Measurements from ENCODE around the gene PEMT.

The PEMT gene

DNA sequence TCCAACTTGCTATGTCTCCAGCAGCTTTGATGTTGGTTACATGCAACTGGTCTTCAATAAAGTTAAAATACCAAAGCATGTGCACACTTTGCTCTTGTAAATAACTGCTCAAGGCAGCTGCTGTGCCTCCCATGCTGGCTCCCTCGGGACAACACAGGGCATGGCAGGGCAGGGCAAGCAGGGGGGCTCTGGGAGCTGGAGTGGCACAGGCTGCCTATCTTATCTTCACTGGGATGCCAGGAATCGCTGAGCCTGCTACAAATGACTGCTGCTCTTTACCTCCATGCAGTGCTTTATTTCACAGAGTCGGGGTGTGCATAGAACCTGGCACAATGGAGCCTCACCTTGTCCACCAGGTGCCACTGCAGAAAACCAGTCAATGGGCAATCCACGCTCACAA lies 21.8 kb downstream of the PEMT start:
- H3K27me3 ChIP-seq (ENCODE audit: control insufficient read depth in 1 of 2, insufficient read depth in 2 of 2, low read length in 2 of 2) = no peaks in the 10 kb centered on the region
- H3K9ac ChIP-seq (ENCODE audit: low read length in 2 of 2) = no peak overlapping the region
- peaks cover 34% of the 10 kb centered on the region for H3K4me1 ChIP-seq (ENCODE audit: control insufficient read depth, insufficient read depth, low read length)
- no peak overlapping the region for H3K27ac ChIP-seq (ENCODE audit: low read length)
- H3K9me3 ChIP-seq (ENCODE audit: control insufficient read depth in 2 of 2, low read length in 2 of 2) = no peaks in the 10 kb centered on the region
- H3K36me3 ChIP-seq (ENCODE audit: control insufficient read depth in 2 of 2, insufficient read depth in 2 of 2, low read length in 2 of 2) = no peaks in the 10 kb centered on the region
- H3K4me3 ChIP-seq (ENCODE audit: low read length in 2 of 2) = no peak overlapping the region

GRCh38 chr17:17568772-17569195 lies 22.7 kb downstream of the PEMT start:
- Histone ChIP-seq H3K9ac (ENCODE audit: low read length in 2 of 2) (no peak overlapping the region), H3K4me3 (ENCODE audit: low read length in 2 of 2) (no peak overlapping the region), H3K9me3 (ENCODE audit: control insufficient read depth in 2 of 2, low read length in 2 of 2) (no peaks in the 10 kb centered on the region), H3K27ac (ENCODE audit: low read length) (no peak overlapping the region), H3K4me1 (ENCODE audit: control insufficient read depth, insufficient read depth, low read length) (peaks cover 34% of the 10 kb centered on the region), H3K27me3 (ENCODE audit: control insufficient read depth in 1 of 2, insufficient read depth in 2 of 2, low read length in 2 of 2) (no peaks in the 10 kb centered on the region), H3K36me3 (ENCODE audit: control insufficient read depth in 2 of 2, insufficient read depth in 2 of 2, low read length in 2 of 2) (no peaks in the 10 kb centered on the region)

DNA sequence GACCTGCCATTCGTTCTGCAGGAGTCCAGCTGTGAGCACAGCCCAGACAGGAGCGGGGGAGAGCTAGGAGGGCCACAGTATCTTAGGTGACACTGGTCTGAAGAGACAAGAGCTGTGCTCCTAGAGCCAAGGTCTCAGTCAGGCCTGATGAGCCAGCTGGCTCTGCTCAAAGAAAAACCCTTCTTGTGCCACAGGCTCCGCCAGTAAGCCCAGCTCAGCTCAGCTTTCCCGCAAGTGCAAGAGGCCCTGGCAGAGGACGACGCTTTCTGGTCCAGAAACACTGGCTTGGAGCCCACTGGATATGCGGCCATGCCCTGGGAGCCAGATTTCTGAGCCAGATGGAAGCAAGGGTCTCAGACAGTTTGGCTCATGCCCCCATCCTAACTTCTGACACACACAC lies 23.9 kb downstream of the PEMT start:
- H3K9me3 ChIP-seq (ENCODE audit: control insufficient read depth in 2 of 2, low read length in 2 of 2) = no peaks in the 10 kb centered on the region
- H3K4me1 ChIP-seq (ENCODE audit: control insufficient read depth, insufficient read depth, low read length) = peaks cover 34% of the 10 kb centered on the region
- H3K36me3 ChIP-seq (ENCODE audit: control insufficient read depth in 2 of 2, insufficient read depth in 2 of 2, low read length in 2 of 2) = no peaks in the 10 kb centered on the region
- no peaks in the 10 kb centered on the region for H3K27me3 ChIP-seq (ENCODE audit: control insufficient read depth in 1 of 2, insufficient read depth in 2 of 2, low read length in 2 of 2)
- peak overlapping the region; percentile 31 for H3K27ac ChIP-seq (ENCODE audit: low read length)
- peak overlapping the region in 1 of 2 donors; percentile 29 for H3K4me3 ChIP-seq (ENCODE audit: low read length in 2 of 2)
- H3K9ac ChIP-seq (ENCODE audit: low read length in 2 of 2) = no peak overlapping the region

DNA sequence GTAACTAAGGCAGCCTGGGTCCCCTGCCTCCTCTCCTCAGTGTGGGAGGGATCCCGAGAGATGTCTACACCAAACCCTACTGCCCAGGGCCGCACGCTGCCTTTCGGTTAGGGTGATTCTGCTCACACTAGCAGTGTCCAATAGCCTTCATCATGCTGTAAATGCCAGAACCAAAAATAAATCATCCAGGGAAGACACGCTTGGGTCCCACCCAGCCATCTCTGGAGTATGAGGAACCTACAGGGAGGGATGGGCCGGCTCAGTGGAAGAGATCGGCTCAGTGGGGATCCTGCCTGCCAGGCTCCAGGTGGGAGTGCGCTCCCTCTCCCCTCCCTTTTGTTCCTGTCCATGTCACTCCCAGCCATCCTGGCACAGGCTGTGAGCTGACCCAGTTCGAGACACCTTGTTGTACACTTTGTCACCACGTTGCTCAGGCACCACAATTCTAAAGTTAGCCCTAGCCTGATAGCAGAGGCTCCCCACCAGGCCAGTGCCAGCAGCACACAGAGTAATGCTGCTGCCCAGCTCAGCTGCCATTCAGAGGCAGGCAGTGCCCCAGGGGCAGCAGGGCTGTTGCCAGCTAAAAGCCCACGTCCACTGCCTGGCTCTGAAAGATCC lies 24.5 kb downstream of the PEMT start:
- no peaks in the 10 kb centered on the region for H3K36me3 ChIP-seq (ENCODE audit: control insufficient read depth in 2 of 2, insufficient read depth in 2 of 2, low read length in 2 of 2)
- peak overlapping the region; percentile 31 for H3K27ac ChIP-seq (ENCODE audit: low read length)
- no peaks in the 10 kb centered on the region for H3K27me3 ChIP-seq (ENCODE audit: control insufficient read depth in 1 of 2, insufficient read depth in 2 of 2, low read length in 2 of 2)
- peaks cover 34% of the 10 kb centered on the region for H3K4me1 ChIP-seq (ENCODE audit: control insufficient read depth, insufficient read depth, low read length)
- H3K9ac ChIP-seq (ENCODE audit: low read length in 2 of 2) = no peak overlapping the region
- H3K9me3 ChIP-seq (ENCODE audit: control insufficient read depth in 2 of 2, low read length in 2 of 2) = no peaks in the 10 kb centered on the region
- H3K4me3 ChIP-seq (ENCODE audit: low read length in 2 of 2) = peak overlapping the region; percentile 25 to 29

DNA sequence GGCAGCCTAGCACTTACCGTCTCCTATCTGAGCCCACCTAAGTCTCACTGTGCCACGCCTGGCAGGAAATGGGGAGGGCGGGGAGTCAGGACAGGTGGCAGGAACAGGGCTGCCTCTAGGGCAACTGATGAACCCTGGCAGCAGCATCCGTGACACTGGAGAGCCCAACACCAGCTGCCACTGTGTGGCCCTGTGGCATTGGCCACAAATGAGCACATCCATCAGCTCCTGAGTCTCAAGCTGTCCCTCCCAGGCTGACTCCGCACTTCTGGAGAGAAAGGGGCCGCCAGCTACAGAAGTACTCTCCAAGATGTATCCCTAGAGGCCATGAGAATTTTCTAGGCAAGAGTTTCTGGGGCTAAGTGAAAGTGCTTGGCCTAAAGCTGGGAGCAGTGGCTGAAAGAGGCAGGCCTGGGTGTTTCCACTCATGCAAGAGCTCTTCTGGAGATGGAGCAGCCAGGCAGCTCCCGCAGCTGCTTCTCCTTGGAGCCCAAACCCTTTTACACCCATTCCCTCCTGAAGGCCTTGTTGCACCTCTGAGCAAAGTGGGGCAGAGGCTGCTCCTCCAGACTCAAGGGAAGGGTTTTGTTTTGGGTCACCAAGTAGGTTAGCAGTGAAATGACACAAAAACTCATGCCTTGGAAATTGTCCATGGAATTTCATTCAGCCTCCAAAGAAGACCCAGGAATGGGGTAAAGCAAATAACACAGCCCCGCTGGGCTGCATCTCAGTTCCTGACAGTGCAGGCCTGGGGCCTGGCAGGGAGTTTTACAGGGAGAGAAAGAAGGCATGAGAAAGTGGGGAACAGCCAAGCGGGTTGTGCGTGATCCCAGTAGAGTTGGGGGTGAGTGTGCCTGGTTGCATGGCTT lies 25.8 kb downstream of the PEMT start:
- Histone ChIP-seq H3K9me3 (ENCODE audit: control insufficient read depth in 2 of 2, low read length in 2 of 2) (no peaks in the 10 kb centered on the region), H3K4me1 (ENCODE audit: control insufficient read depth, insufficient read depth, low read length) (peaks cover 34% of the 10 kb centered on the region), H3K27me3 (ENCODE audit: control insufficient read depth in 1 of 2, insufficient read depth in 2 of 2, low read length in 2 of 2) (no peaks in the 10 kb centered on the region), H3K27ac (ENCODE audit: low read length) (no peak overlapping the region), H3K9ac (ENCODE audit: low read length in 2 of 2) (peak overlapping the region in 1 of 2 donors; percentile 13), H3K36me3 (ENCODE audit: control insufficient read depth in 2 of 2, insufficient read depth in 2 of 2, low read length in 2 of 2) (no peaks in the 10 kb centered on the region), H3K4me3 (ENCODE audit: low read length in 2 of 2) (no peak overlapping the region)

- H3K27ac ChIP-seq (ENCODE audit: low read length) = no peak overlapping the region
- no peaks in the 10 kb centered on the region for H3K9me3 ChIP-seq (ENCODE audit: control insufficient read depth in 2 of 2, low read length in 2 of 2)
- H3K27me3 ChIP-seq (ENCODE audit: control insufficient read depth in 1 of 2, insufficient read depth in 2 of 2, low read length in 2 of 2) = no peaks in the 10 kb centered on the region
- no peaks in the 10 kb centered on the region for H3K36me3 ChIP-seq (ENCODE audit: control insufficient read depth in 2 of 2, insufficient read depth in 2 of 2, low read length in 2 of 2)
- H3K4me1 ChIP-seq (ENCODE audit: control insufficient read depth, insufficient read depth, low read length) = peaks cover 34% of the 10 kb centered on the region
- H3K9ac ChIP-seq (ENCODE audit: low read length in 2 of 2) = no peak overlapping the region
- H3K4me3 ChIP-seq (ENCODE audit: low read length in 2 of 2) = no peak overlapping the region
Observed at GRCh38 chr17:17564896-17565295, 26.6 kb downstream of the PEMT start.

GRCh38 chr17:17564323-17564722 lies 27.2 kb downstream of the PEMT start:
- Histone ChIP-seq H3K4me1 (ENCODE audit: control insufficient read depth, insufficient read depth, low read length) (peaks cover 32% of the 10 kb centered on the region), H3K4me3 (ENCODE audit: low read length in 2 of 2) (no peak overlapping the region), H3K9me3 (ENCODE audit: control insufficient read depth in 2 of 2, low read length in 2 of 2) (no peaks in the 10 kb centered on the region), H3K27ac (ENCODE audit: low read length) (no peak overlapping the region), H3K27me3 (ENCODE audit: control insufficient read depth in 1 of 2, insufficient read depth in 2 of 2, low read length in 2 of 2) (no peaks in the 10 kb centered on the region), H3K36me3 (ENCODE audit: control insufficient read depth in 2 of 2, insufficient read depth in 2 of 2, low read length in 2 of 2) (no peaks in the 10 kb centered on the region), H3K9ac (ENCODE audit: low read length in 2 of 2) (no peak overlapping the region)

GRCh38 chr17:17563530-17563929 lies 28.0 kb downstream of the PEMT start:
- Histone ChIP-seq H3K9ac (ENCODE audit: low read length in 2 of 2) (no peak overlapping the region), H3K27me3 (ENCODE audit: control insufficient read depth in 1 of 2, insufficient read depth in 2 of 2, low read length in 2 of 2) (no peaks in the 10 kb centered on the region), H3K27ac (ENCODE audit: low read length) (no peak overlapping the region), H3K4me3 (ENCODE audit: low read length in 2 of 2) (no peak overlapping the region), H3K9me3 (ENCODE audit: control insufficient read depth in 2 of 2, low read length in 2 of 2) (no peaks in the 10 kb centered on the region), H3K36me3 (ENCODE audit: control insufficient read depth in 2 of 2, insufficient read depth in 2 of 2, low read length in 2 of 2) (no peaks in the 10 kb centered on the region), H3K4me1 (ENCODE audit: control insufficient read depth, insufficient read depth, low read length) (peaks cover 32% of the 10 kb centered on the region)

DNA sequence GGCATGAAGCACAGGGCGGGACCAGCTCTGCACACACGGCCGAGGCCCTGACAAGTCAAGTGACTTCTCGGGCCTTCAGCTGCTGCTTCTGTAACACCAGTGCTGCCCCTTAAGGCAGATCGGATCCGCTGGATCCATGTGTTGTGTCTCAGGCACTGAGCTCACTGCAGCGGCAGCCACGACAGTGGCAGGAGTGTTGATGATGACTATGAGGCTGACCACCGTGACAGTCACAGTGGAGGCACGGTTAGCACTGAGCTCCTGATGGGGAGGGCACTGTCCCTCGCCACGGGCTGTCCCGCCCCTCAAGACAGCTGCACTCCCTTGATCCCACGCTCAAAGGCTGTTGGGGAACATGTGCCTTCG lies 29.4 kb downstream of the PEMT start:
- H3K9ac ChIP-seq (ENCODE audit: low read length in 2 of 2) = no peak overlapping the region
- H3K36me3 ChIP-seq (ENCODE audit: control insufficient read depth in 2 of 2, insufficient read depth in 2 of 2, low read length in 2 of 2) = no peaks in the 10 kb centered on the region
- no peaks in the 10 kb centered on the region for H3K9me3 ChIP-seq (ENCODE audit: control insufficient read depth in 2 of 2, low read length in 2 of 2)
- peaks cover 21% of the 10 kb centered on the region for H3K4me1 ChIP-seq (ENCODE audit: control insufficient read depth, insufficient read depth, low read length)
- H3K27me3 ChIP-seq (ENCODE audit: control insufficient read depth in 1 of 2, insufficient read depth in 2 of 2, low read length in 2 of 2) = no peaks in the 10 kb centered on the region
- no peak overlapping the region for H3K27ac ChIP-seq (ENCODE audit: low read length)
- H3K4me3 ChIP-seq (ENCODE audit: low read length in 2 of 2) = no peak overlapping the region

- H3K9me3 ChIP-seq (ENCODE audit: control insufficient read depth in 2 of 2, low read length in 2 of 2) = no peaks in the 10 kb centered on the region
- no peak overlapping the region for H3K9ac ChIP-seq (ENCODE audit: low read length in 2 of 2)
- no peaks in the 10 kb centered on the region for H3K27me3 ChIP-seq (ENCODE audit: control insufficient read depth in 1 of 2, insufficient read depth in 2 of 2, low read length in 2 of 2)
- H3K27ac ChIP-seq (ENCODE audit: low read length) = no peak overlapping the region
- H3K36me3 ChIP-seq (ENCODE audit: control insufficient read depth in 2 of 2, insufficient read depth in 2 of 2, low read length in 2 of 2) = no peaks in the 10 kb centered on the region
- H3K4me3 ChIP-seq (ENCODE audit: low read length in 2 of 2) = no peak overlapping the region
- peaks cover 16% of the 10 kb centered on the region for H3K4me1 ChIP-seq (ENCODE audit: control insufficient read depth, insufficient read depth, low read length)
Observed at GRCh38 chr17:17561408-17562145, 29.9 kb downstream of the PEMT start.
